Caco-2 (cell line): ENCODE results near the gene CABLES2. TPM values are rescaled to one million over a fixed set of nuclear protein-coding genes. Genes with fewer than 3 reads are reported as not detected.

Experiments used
- BruUV-seq: library from RNA; stranded (reverse); fragments of 400-500 nt; replicated peaks from 2 replicates; lab custom pipeline; 2021; lab: Mats Ljungman, UMichigan
- CTCF ChIA-PET: fragments of 300-600 bp; sonication (Branson Sonifier 250); formaldehyde crosslinking; loops from one replicate; lab custom pipeline; 2022; ENCODE audit warnings: antibody characterized with exemption; lab: Charles Lee
- POLR2A ChIA-PET: fragments of 300-600 bp; sonication (Branson Sonifier 250); formaldehyde crosslinking; loops from one replicate; lab custom pipeline; 2022; ENCODE audit warnings: antibody characterized with exemption; lab: Charles Lee
- DNase-seq, 2 experiments: peaks; one replicate each; pipeline versions ENCODE4 v3.0.0 to v3.0.0-alpha.2; 2020 to 2022
- H3K27me3 ChIP-seq: replicated peaks from 2 replicates; pipeline ENCODE4 v1.6.0; 2011; ENCODE audit warnings: low read length; ENCODE audit not compliant: control insufficient read depth, insufficient read depth
- H3K36me3 ChIP-seq: 2 replicates; pipeline ENCODE4 v1.5.1; 2011; ENCODE audit warnings: low read length; ENCODE audit not compliant: control insufficient read depth, insufficient read depth
- H3K4me1 ChIP-seq: fragments of 250-450 bp; sonication (Bioruptor Pico); 2 replicates; pipeline ENCODE4 v1.5.1; 2020; ENCODE audit warnings: mild to moderate bottlenecking
- H3K4me3 ChIP-seq: 2 replicates; pipeline ENCODE4 v1.5.1; 2011; ENCODE audit warnings: low read depth, mild to moderate bottlenecking, control low read depth, low read length
- H3K9me3 ChIP-seq: fragments of 250-450 bp; sonication (Bioruptor Pico); 2 replicates; pipeline ENCODE4 v1.5.1; 2020; ENCODE audit warnings: mild to moderate bottlenecking, moderate library complexity
- H3K27ac Mint-ChIP-seq: one replicate; pipeline ENCODE4 v1.8.0; 2022; ENCODE audit warnings: mixed read lengths; ENCODE audit not compliant: unreplicated experiment
- H3K27me3 Mint-ChIP-seq: one replicate; pipeline ENCODE4 v1.8.0; 2022; ENCODE audit warnings: mixed read lengths; ENCODE audit not compliant: insufficient read depth, unreplicated experiment
- H3K36me3 Mint-ChIP-seq: one replicate; pipeline ENCODE4 v1.8.0; 2022; ENCODE audit warnings: mild to moderate bottlenecking, mixed read lengths; ENCODE audit not compliant: insufficient read depth, unreplicated experiment
- H3K4me1 Mint-ChIP-seq: one replicate; pipeline ENCODE4 v1.8.0; 2022; ENCODE audit warnings: low read depth, mixed read lengths; ENCODE audit not compliant: unreplicated experiment
- H3K4me3 Mint-ChIP-seq: one replicate; pipeline ENCODE4 v1.8.0; 2022; ENCODE audit warnings: mild to moderate bottlenecking, moderate library complexity, mixed read lengths; ENCODE audit not compliant: unreplicated experiment
- H3K9me3 Mint-ChIP-seq: one replicate; pipeline ENCODE4 v1.8.0; 2022; ENCODE audit warnings: mixed read lengths; ENCODE audit not compliant: unreplicated experiment
- CTCF ChIP-seq, 2 experiments: fragments of 200-600 bp in 1 of 2; IDR thresholded peaks; 1 replicate in 1 of 2; 2 replicates in 1 of 2; pipeline versions ENCODE4 v1.5.1 to v1.8.0; 2011 to 2022; ENCODE audit warnings: antibody characterized with exemption in 1 of 2, control low read depth in 1 of 2, inconsistent platforms in 1 of 2, low read depth in 1 of 2, low read length in 1 of 2, mild to moderate bottlenecking in 1 of 2, moderate library complexity in 1 of 2; ENCODE audit not compliant: insufficient read depth in 1 of 2, severe bottlenecking in 1 of 2, unreplicated experiment in 1 of 2
- intact Hi-C: fragments of 100-400 bp; cut with micrococcal nuclease; formaldehyde crosslinking; loops from one replicate; pipeline ENCODE4 v1.10.0; 2022; ENCODE audit not compliant: unreplicated experiment
- total RNA-seq: library from RNA; stranded (reverse); gene quantifications from 2 replicates; pipeline ENCODE4 v1.2.3, GENCODE V29; 2022

Gene CABLES2
- total RNA-seq, 1 experiment from 2014 or later = 36.4 TPM

GRCh38 chr20:62378215-62378614 is 28.9 kb downstream of the CABLES2 start:
- Histone ChIP-seq H3K27me3 (no peaks in the 10 kb centered on the region), H3K4me1 (peaks cover 58% of the 10 kb centered on the region), H3K4me3 (no peak overlapping the region), H3K9me3 (no peaks in the 10 kb centered on the region), H3K36me3 (peaks cover 1% of the 10 kb centered on the region; the same call in 1 of the 2 replicates)
- Mint-ChIP-seq H3K4me3 (no peak overlapping the region), H3K27me3 (no peaks in the 10 kb centered on the region), H3K9me3 (peaks cover 12% of the 10 kb centered on the region), H3K36me3 (peaks cover 41% of the 10 kb centered on the region), H3K27ac (no peak overlapping the region), H3K4me1 (peaks cover 25% of the 10 kb centered on the region)
- intact Hi-C loops = no loop called here
- no TSS peak for BruUV-seq
- peak in 1 of 2 experiments; percentile 83 for DNase-seq
- ChIA-PET POLR2A (no interaction called here), CTCF (interaction anchor here (0.9 to 1.5 kb wide), 3 partner anchors 8 to 17 kb away, joined by 3 to 5 read pairs (median 4); no protein-coding TSS in a partner anchor)
- TF ChIP-seq CTCF (IDR thresholded peaks at IDR 0.05; ENCODE audit: insufficient read depth in 1 of 2, low read depth in 1 of 2, low read length in 1 of 2, severe bottlenecking in 1 of 2, unreplicated experiment in 1 of 2) = no peak

GRCh38 chr20:62377615-62378178 is 29.4 kb downstream of the CABLES2 start:
- BruUV-seq = no TSS peak
- Histone ChIP-seq H3K27me3 (no peaks in the 10 kb centered on the region), H3K4me1 (peaks cover 58% of the 10 kb centered on the region), H3K4me3 (no peak overlapping the region), H3K9me3 (no peaks in the 10 kb centered on the region), H3K36me3 (peaks cover 1% of the 10 kb centered on the region; the same call in 1 of the 2 replicates)
- Mint-ChIP-seq H3K9me3 (peaks cover 12% of the 10 kb centered on the region), H3K27me3 (no peaks in the 10 kb centered on the region), H3K27ac (peak overlapping the region; percentile 49), H3K36me3 (peaks cover 37% of the 10 kb centered on the region), H3K4me3 (no peak overlapping the region), H3K4me1 (peaks cover 28% of the 10 kb centered on the region)
- POLR2A ChIA-PET = interaction anchor here (0.9 kb wide), 1 partner anchor 9 kb away, joined by 3 read pairs; the partner anchor contains the start of gene RPS21
- CTCF ChIA-PET = interaction anchor here (0.9 to 1.9 kb wide), 3 partner anchors 8 to 12 kb away, joined by 4 to 5 read pairs (median 5); no protein-coding TSS in a partner anchor
- intact Hi-C loops = no loop called here
- TF ChIP-seq CTCF (IDR thresholded peaks at IDR 0.05; ENCODE audit: insufficient read depth in 1 of 2, low read depth in 1 of 2, low read length in 1 of 2, severe bottlenecking in 1 of 2, unreplicated experiment in 1 of 2) = no peak
- no peak for DNase-seq

- H3K27me3 ChIP-seq = no peaks in the 10 kb centered on the region
- CTCF ChIA-PET = interaction anchor here (1.5 to 1.9 kb wide), 2 partner anchors 9 to 11 kb away, joined by 5 read pairs; no protein-coding TSS in a partner anchor
- H3K36me3 ChIP-seq = peaks cover 1% of the 10 kb centered on the region; the same call in 1 of the 2 replicates
- H3K4me3 ChIP-seq = no peak overlapping the region
- H3K27me3 Mint-ChIP-seq = no peaks in the 10 kb centered on the region
- peaks cover 54% of the 10 kb centered on the region for H3K4me1 ChIP-seq
- DNase-seq = no peak
- no TSS peak for BruUV-seq
- peaks cover 25% of the 10 kb centered on the region for H3K4me1 Mint-ChIP-seq
- POLR2A ChIA-PET = interaction anchor here (0.9 kb wide), 1 partner anchor 10 kb away, joined by 3 read pairs; the partner anchor contains the start of gene RPS21
- no peak for TF ChIP-seq CTCF (IDR thresholded peaks at IDR 0.05; ENCODE audit: insufficient read depth in 1 of 2, low read depth in 1 of 2, low read length in 1 of 2, severe bottlenecking in 1 of 2, unreplicated experiment in 1 of 2)
- H3K4me3 Mint-ChIP-seq = no peak overlapping the region
- H3K9me3 Mint-ChIP-seq = peaks cover 7% of the 10 kb centered on the region
- no peaks in the 10 kb centered on the region for H3K9me3 ChIP-seq
- intact Hi-C loops = no loop called here
- H3K36me3 Mint-ChIP-seq = peaks cover 31% of the 10 kb centered on the region
- peak overlapping the region; percentile 49 for H3K27ac Mint-ChIP-seq
Measured at GRCh38 chr20:62377064-62377461, 30.0 kb downstream of the CABLES2 start.
